Fibroblast of the aortic adventitia (primary cell): ENCODE results near the gene ABLIM1. TPM values are rescaled to one million over a fixed set of nuclear protein-coding genes. Genes with fewer than 3 reads are reported as not detected.
A peak's percentile ranks its signal among the peaks of the same experiment; 100 is the strongest.

ENCODE experiments used
- DNase-seq: peaks from one replicate; pipeline ENCODE4 v3.0.0-alpha.2; 2010; ENCODE audit warnings: low read depth
- H3K4me3 ChIP-seq: 2 replicates; pipeline ENCODE4 v1.5.1; 2011; ENCODE audit warnings: low read depth, mild to moderate bottlenecking, control low read depth, low read length, moderate library complexity
- CTCF ChIP-seq: IDR thresholded peaks from 2 replicates; pipeline ENCODE4 v1.5.1; 2011; ENCODE audit warnings: mild to moderate bottlenecking, low read length, control low read depth, inconsistent platforms; ENCODE audit not compliant: insufficient read depth
- total RNA-seq: library from RNA; depleted of rRNA; stranded (reverse); fragments of >200 nt; gene quantifications from 2 replicates; pipeline ENCODE4 v1.2.3, GENCODE V29; 2012; ENCODE audit warnings: low replicate concordance

ABLIM1 gene
- total RNA-seq, 1 donor, result 36.1 TPM

DNA sequence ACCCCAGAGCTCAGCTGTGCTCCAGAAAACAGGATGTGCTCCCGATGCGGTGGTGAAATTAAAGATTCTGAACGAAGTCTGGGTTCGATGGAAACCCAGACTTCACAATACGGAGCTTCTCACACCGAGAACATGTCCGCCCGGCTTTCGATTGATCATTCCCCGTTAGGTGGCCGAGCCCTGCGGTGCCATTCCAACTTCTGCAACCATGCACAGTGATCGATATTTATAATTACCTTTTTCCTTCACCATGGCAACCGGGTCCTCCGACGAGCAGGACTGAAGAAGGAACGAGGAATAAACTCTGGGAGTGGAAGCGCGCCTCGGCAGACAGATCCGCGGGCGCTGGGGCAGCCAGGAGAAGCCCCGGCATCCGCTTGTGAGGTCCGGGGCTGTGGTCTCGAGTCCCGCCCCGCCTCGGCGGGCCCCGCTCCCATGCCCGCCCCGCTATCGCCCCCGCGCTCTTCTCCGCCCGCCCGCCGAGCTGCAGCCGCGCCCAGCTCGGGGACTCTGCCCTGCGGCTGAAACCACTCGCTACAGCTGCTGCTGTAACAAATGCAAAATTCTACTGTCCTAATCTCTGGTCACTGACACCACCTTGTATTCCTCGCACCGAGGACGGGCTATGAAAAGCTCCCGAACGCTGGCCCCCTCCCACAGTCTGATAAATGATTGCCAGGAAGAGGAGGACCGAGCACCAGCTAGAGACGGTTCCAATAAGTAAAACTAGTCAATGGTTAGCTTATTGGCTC, 26.2 kb downstream of the ABLIM1 start:
- no peak for DNase-seq
- TF ChIP-seq CTCF, result no peak

GRCh38 chr10:114631090-114631665, 26.9 kb downstream of the ABLIM1 start:
- no peak for TF ChIP-seq CTCF
- no peak for DNase-seq
- peak overlapping the region; percentile 65 for H3K4me3 ChIP-seq

More for the DNA sequence above, 26.2 kb downstream of the ABLIM1 start:
- H3K4me3 ChIP-seq, result peak overlapping the region; percentile 65

- H3K4me3 ChIP-seq, result no peak overlapping the region
- TF ChIP-seq CTCF, result no peak
- DNase-seq, result no peak
Observed at GRCh38 chr10:114629824-114630730, 28.0 kb downstream of the ABLIM1 start.

GRCh38 chr10:114629083-114629823, 28.8 kb downstream of the ABLIM1 start:
- no peak overlapping the region for H3K4me3 ChIP-seq
- DNase-seq, result no peak
- no peak for TF ChIP-seq CTCF

- TF ChIP-seq CTCF, result no peak
- H3K4me3 ChIP-seq, result no peak overlapping the region
- DNase-seq, result no peak
Observed at GRCh38 chr10:114628106-114628505, 30.0 kb downstream of the ABLIM1 start.

GRCh38 chr10:114626841-114627240, 31.2 kb downstream of the ABLIM1 start:
- DNase-seq, result no peak
- no peak for TF ChIP-seq CTCF

More at GRCh38 chr10:114626841-114627240, 31.2 kb downstream of the ABLIM1 start:
- H3K4me3 ChIP-seq, result no peak overlapping the region
